DMS 273 (cell line): ENCODE results near the gene ETFA.
"Not testable (repeated sequence)": the region's sequence is repeated elsewhere in the genome, so short reads cannot be mapped to it uniquely, and the experiment has no call there.

Experiments used
- DNase-seq: peaks from one replicate; lab custom pipeline; 2025; ENCODE audit not compliant: unreplicated experiment; lab: John Stamatoyannopoulos, UW

The ETFA gene

GRCh38 chr15:76327191-76328105, 16.2 kb upstream of the ETFA start:
- peak; percentile 83 for DNase-seq

GRCh38 chr15:76325704-76326103, 14.4 kb upstream of the ETFA start:
- DNase-seq = no peak

DNA sequence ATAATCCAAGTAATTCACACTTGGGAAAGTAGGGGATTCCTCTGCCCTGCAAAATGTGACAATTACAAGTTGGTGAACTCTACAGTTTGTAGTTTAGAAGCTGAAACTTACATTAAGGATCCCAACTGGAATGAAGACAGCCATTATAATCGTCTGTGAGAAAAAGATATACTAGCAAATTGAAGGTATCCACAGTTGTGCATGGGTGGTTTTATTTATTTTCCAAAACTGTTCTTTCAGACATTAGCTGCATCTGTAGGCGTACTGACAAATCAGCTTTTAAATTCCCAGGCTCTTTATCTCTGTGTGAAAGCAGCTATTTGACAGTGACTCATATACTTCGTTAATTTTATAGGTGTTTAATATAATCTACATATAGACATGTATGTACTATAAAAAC, 12.8 kb upstream of the ETFA start:
- DNase-seq = no peak

DNA sequence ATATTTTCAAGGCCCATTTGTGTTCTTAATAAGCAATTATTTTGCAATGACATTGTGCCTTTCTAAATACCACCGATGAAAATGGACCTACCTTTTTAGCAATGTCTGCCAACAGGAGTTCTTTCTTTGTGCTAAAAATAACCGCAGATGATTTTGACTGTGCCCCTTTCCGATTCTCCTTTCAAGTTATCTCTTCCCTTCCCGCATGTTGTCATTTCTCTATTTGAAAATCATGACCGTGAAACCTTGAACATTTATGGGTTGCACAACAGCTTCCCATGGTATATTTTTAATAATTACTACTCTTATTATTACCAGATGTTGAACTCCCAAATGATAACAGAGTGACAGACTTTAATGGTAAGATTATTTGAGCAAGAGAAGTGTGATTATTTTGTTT, 10.3 kb upstream of the ETFA start:
- DNase-seq = no peak

GRCh38 chr15:76321171-76321570, 9.9 kb upstream of the ETFA start:
- peak; percentile 14 for DNase-seq

- DNase-seq = no peak
Measured at GRCh38 chr15:76320012-76320411, 8.7 kb upstream of the ETFA start.

- peak; percentile 61 for DNase-seq
Measured at GRCh38 chr15:76313731-76314130, 2.5 kb upstream of the ETFA start.

DNA sequence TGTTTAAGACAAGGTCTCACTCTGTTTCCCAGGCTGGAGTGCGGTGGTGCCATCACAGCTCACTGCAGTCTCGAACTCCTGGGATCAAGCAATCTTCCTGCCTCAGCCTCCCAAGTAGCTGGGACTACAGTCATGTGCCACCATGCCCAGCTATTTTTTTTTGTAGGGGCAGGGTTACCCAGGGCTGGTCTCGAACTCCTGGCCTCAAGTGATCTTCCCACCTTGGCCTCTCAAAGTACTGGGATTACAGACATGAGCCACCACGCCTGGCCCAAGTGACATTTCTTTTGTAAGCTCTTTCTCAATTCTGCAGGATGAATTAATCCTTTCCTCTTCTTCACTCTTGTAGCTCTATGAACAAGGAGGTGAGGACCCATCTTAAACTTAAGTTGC, 1.9 kb upstream of the ETFA start:
- DNase-seq = not testable (repeated sequence)

GRCh38 chr15:76312540-76313174, 1.4 kb upstream of the ETFA start:
- no peak for DNase-seq

DNA sequence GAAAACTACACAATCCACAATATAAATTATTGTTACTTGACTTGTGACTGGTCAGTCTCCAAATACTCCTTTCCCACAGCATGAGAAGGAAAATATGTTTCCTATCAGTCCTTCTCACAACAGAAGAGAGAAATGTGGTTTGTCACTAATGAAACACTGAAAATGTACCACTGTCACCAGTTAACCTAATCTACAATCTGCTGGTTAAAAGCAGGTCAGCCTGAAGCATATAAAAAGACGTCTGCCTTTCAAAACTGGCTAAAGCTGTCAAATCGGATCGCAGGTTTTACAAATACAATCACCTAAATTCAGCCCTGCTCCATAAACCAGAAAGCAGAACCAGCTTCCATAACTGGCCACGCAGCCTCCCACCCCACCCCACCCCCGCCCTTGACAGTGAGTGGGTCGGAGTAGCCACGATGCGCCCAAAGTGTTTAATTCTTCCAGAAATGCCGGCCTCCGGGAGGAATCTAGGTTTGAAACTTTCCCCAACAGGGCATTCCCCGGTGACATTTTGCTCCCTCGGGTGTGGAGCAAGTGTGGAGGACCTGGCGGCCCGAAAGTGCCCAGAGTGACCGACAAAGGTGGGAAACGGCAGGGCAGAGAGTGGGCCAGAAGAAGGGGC, 682 bp downstream of the ETFA start:
- peak; percentile 36 for DNase-seq

GRCh38 chr15:76309601-76310330, 1.5 kb downstream of the ETFA start:
- DNase-seq = no peak

GRCh38 chr15:76303909-76304308, 7.4 kb downstream of the ETFA start:
- no peak for DNase-seq

DNA sequence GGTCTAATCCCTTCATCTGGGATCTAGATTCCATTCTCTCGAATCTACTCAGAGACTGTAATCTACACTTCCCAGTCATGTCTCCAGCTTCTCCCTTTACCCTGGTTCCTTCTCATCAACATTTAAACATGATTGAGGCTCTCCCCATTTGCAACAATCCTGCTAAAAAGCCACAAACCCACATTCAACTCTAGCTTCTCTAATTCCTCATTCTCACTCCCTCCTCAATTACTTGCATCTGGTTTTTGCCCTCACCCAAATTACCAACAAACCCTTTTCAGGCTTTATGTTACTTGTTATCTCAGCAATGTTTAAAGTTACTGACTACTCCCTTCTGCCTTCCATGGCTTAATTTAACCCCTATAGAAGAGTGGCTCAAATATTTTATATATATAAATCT, 11.5 kb downstream of the ETFA start:
- no peak for DNase-seq

GRCh38 chr15:76298986-76299385, 12.3 kb downstream of the ETFA start:
- DNase-seq = no peak

GRCh38 chr15:76297951-76298350, 13.3 kb downstream of the ETFA start:
- DNase-seq = not testable (repeated sequence)

- DNase-seq = no peak
Measured at GRCh38 chr15:76296849-76297248, 14.4 kb downstream of the ETFA start.

DNA sequence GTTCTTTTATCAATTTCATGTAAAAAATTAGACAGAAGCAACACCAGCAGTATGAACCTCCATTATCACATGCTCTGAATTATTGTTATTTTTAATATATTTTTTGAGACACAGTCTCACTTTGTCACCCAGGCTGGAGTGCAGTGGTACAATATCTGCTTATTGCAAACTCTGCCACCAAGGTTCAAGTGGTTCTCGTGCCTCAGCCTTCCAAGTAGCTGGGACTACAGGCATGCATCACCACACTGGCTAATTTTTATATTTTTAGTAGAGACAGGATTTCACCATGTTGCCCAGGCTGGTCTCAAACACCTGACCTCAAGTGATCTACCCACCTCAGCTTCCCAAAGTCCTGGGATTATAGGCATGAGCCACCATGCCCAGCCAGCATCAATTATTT, 16.8 kb downstream of the ETFA start:
- DNase-seq = not testable (repeated sequence)

- DNase-seq = no peak
Measured at GRCh38 chr15:76293361-76293760, 17.9 kb downstream of the ETFA start.

DNA sequence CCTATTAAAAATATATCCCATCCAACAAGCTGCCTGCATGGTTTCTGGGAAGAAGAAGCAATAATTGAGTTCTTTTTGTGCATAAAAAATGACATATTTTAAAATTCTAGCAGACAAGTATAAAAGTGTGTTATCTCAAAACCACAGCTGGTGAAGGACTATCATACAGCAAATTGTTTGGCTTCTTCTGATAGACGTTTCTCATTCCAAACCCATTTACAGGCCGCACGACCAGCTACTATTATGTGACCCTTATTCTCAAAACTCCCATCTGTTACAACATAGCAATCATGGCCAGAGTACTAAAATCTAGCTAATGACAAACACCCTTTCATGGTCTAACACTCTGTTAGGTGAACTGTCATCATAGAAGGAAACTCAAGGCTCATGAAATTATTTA, 21.7 kb downstream of the ETFA start:
- DNase-seq = no peak

GRCh38 chr15:76286271-76286879, 24.9 kb downstream of the ETFA start:
- DNase-seq = no peak
